Muscle of back (tissue), 11 donors: Measurements from ENCODE around the gene STK39. TPM values are rescaled to one million over a fixed set of nuclear protein-coding genes. Genes with fewer than 3 reads are reported as not detected.
A peak's percentile ranks its signal among the peaks of the same experiment; 100 is the strongest.

ENCODE experiments used
- DNase-seq, 3 donors: peaks; one replicate each; pipeline versions ENCODE4 v3.0.0 to v3.0.0-alpha.2; 2013
- polyA plus RNA-seq, 10 donors: library from polyadenylated mRNA; unstranded; fragments of 120-200 nt; gene quantifications; one replicate each; pipeline ENCODE4 v1.2.1, GENCODE V29; 2013; ENCODE audit not compliant: insufficient read length in 10 of 10

STK39 gene
- polyA plus RNA-seq, 10 donors, result 18.3 to 26.0 (median 21.2) TPM

DNA sequence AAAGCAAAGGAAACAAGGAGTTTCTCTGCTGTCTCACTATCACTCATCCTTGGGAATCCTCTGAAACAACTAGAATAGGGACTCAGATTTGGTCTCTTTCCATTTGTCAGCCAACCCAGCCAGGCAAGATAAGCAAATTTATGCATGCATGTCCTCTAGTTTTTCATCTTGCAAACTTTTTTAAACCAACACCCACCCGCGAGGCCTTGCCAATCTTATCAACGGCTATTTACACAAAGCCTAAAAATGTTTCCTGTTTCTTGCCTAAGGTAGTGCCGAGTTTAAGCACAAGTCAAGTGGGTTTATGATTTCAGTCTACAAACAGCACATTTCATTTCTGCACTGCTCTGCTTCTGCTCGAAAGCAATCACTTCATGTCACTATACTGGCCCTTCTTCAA lies 240.9 kb downstream of the STK39 start:
- no peak for DNase-seq

DNA sequence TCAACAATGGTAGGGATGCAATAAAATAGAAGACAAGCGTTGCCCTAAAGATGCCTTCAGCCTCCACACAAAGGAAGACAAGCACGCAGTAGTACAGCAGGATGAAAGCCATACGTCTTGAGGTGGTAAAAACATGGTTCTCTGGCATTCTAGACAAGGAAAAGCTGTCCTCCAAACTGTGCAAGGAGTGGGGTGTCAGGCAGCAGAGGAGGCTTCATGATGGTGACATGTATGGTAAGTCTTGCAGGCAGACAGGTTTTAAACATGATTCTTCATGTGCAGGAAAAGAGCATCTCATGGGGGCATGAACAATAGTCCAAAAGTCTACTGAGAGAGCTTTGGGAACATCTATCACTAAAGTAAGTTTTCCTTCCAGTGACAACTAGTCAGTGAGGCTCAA lies 241.8 kb downstream of the STK39 start:
- DNase-seq, result no peak

DNA sequence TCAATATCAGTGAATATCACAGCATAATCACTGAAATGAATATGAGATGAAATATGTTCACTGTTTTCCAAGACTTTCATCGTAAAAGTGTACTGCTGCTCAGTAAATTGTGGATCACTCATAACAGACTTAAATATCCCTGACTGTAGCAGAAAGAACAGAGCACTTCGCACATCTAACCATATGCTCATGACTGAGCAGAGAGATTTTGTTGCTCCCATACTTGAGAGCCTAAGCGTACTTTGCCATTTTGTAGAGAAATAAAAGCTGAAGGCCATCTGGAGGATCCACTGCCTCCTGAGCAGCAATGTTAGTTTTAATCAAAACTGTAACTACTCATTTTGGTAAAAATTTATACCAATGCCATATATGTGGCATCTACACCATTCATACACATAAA lies 243.5 kb downstream of the STK39 start:
- DNase-seq, result no peak

DNA sequence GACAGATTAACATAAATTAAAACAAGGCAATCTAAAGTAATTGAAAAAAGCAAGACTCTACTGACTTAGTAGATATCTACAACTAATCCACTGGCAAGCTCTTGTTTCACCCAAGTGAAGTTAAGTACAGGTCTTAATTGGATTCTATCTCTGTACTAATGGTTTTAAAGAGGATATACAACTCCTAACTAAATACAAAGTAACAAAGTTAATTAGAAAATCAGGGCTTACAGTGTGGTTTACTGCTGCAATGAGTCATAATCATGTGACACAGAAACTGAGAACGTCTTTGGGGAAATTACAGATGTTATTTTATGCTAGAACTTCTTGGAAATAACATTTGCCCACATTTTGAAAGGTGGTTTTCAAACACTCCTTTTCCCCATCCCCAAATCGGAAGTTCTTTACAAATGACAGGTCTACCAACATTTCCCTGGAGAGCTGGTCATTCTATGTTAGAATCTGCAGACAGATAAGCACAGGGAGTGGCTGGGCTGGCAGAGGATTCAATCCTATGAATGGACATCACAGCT lies 245.3 kb downstream of the STK39 start:
- no peak for DNase-seq

DNA sequence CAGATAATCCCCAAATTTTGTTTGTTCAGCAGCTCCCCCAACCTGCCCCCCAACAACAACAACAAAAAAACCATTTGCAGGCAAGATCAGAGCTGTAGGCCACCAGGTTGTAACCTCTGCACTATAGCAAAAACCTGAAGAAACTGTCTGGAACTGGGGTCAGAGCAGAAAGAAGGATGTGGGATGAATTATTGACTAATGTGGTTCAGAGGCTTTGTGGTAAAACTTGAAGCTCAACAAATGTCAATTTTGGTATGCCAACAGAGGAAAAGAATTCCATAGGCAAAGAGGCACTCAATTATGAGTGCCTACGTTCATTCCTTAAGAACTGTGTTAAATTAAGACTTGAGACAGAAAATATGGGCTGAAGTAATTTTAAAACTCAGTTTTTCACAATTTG lies 255.1 kb downstream of the STK39 start:
- DNase-seq, result no peak

DNA sequence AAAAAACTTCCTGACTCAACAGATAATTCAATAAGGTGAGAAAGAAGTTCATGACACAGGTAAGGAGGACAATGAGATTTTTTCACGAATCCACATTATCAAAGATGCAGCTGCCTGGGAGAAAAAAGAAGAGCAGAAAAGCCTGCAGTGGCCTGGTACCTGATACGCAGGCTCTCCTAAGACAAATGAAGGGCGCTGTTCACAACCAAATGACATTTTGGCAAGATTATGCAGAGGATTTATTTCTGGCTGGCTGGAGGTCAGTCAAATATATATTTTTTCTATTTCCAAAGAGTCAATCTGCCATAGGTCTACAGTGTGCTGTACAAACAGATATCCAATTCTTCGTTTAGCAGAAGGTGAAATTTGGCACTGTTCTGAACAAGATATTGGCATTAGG lies 257.3 kb downstream of the STK39 start:
- no peak for DNase-seq

DNA sequence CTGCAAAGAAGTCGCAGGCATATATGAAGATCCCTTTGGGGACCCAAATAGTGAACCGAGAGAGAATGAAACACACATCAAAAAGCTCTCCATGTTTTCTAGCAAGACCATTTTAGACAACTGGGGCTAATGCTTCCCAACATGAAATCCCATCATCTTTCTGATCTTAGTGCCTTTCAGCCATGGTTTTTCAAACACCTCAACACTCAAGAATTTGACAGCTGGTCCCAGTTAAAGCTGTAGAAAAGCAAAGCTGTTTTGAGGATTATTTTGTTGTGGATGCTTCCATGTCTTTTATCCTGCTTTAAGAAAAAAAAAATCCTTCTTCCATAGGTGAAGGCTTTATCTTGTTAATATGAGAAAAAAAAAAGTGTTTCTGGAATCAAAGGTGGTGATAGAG lies 259.1 kb downstream of the STK39 start:
- no peak for DNase-seq

DNA sequence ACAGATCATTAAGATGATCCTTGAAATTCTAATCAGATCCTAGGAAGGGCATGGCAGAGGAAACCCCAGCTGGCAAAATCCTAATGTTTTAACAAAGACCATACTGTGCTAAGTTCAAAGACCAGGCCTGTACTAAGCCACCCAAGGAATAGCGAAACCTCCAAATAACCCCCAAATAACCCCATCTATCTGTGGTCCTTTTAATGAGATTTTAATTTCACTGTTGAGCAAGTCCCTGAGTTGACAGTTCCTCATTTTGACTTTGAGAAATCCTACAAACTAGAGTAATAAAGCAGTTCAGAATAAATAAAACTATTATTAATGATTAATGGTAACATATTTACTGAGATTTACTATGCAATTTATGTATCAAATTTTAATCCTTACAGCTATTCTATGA lies 259.8 kb downstream of the STK39 start:
- DNase-seq, result no peak

DNA sequence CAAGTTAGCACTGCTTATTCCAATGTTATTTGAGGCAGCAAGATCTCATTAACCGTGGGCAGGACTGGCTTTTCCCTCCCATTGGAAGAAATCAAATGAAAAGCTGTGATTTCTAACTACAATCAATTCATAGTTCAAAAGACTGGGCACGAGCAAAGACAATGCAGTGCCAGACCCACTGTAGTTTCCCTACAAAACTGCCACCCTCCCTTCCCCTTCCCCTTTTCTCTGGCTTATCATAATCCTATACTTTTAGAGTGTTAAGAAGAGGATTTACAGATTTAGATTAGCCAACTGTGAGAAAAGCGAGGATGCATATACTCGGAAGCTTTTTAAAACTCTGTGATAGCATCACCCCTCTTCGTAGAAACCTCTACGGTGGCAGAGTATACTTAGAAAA lies 260.4 kb downstream of the STK39 start:
- no peak for DNase-seq

DNA sequence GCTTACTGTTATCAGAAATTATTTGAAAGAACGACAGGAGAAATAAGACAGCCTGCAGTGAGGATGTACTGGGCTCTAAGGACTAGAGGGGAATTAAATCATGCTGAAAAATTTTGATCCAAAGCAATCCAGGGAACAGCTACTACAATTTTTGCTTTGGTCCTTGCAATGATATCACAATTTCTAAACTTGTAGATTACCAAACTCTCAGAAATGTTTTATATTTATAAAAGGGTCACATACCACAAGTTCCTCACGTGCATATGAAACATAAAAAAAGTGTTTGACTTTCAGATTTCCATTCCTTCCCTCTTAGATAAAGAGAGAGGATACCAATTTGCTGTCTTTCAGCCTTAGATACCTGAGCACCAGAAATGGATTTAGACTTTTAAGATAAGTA lies 261.2 kb downstream of the STK39 start:
- no peak for DNase-seq

DNA sequence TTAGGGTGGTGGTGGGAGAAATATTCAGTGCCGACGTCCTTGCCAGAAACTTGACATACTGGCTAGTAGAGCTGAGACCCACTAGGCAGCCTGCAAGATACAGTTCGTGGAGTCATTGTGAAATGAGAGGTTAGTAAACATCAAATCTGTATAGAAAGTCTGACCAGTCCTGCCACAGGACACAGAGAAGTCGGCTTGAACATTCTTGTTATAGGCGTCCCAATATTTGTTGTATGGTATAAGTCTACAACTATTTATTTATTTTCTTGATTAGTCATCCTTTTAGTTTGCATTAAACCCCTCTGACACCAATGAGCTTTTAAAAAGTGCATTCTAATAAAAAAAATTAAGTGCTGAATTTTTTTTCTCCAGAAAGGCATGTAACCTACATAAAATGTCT lies 265.4 kb downstream of the STK39 start:
- DNase-seq, result no peak

DNA sequence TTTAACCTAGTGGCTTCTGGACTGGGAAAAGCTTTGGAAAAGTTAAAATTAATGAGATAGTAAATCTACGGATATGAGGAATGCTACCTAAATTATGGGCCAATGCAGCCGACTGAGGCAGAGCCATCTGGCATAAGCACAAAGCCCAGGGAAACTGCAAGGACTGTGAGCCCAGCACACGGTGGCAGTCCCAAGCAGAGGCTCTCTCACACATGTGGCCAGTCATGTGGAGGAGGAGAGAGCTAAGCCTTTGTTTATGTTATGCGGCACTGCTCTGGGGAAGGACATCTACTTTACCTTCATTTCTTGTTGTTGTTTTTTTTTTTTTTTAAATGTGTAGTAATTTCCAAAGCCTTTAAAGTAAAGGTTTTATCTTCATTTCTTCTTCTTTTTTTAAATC lies 267.0 kb downstream of the STK39 start:
- DNase-seq, result no peak

DNA sequence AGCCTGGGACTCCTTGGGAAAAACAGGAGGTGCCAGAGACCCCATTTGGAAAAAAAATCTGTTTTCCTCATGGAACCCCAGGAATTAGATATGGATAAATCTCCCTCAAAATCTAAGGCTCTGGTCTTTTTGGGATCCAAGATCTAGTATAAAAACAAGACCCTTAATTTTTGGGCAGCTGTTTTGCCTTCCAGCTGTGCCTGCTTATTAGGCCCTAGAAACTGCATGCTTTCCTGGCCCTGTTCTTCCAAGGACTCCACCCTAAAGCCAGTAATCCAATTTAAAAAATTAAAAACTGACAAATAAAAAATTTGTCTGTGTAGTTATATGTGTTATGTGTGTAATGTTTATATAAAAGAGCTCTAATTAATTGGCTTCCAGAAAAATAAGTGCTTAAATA lies 274.6 kb downstream of the STK39 start:
- DNase-seq, result no peak

DNA sequence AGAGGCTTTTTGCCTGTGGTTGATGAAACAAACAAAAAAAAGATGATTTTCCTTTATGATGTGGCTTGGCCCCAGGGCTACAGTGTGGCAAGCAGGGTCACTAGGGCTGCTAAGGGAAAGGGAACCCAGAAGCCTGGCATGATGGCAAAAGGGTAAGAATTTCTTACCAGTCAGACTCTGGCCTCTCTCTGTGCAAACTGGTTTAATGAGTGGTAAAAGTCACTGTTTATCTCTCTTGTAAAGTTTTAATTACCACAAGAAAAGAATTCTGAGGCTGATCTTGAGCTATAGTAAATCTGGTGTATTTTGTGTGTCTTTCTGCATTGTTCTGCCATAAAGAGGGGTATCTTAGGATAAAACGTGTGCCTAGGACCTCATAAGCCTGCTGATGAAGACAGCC lies 275.4 kb downstream of the STK39 start:
- DNase-seq, result no peak

DNA sequence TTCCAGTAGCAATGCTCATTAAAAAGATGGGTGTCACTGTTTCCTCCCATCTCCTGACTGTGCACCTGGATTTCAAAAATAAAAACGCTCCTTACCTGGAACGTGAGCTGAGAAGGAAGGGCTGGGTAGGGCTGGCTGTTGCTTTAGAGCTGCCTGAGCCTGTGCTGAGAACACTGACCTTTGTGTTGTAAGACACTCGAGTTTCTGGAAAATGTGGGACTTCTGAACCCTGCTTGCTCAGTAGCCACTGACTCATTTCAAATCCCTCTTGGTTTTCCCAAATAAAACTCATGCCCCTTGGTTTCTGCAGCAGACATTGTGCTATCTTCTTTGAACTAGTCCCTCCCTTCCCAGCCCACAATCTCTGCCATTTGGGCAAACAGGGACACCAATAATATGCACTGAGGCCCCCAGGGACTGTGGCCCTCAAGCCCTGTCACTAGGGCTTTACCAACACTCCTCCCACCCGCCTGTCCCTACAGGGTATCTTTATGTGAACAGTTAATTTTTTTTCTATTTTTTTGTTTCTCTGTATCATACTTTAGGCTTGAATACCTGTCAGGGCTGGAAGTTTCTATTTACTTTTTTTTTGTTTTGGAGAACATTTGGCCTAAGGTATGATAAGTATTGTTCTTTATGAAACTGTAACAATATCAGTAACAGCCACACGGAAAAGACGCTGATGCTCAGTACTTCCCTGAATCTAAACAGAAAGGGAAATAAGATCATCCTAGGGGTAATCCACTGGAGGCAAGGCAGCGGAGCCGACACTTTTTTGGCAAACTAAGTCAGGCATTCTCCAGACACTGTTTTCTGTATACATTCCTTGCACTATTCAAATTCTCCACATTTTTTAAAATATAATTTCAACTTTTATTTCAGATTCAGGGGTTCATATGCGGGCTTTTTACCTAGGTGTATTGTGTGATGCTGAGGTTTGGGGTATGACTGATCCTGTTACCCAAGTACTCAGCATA lies 280.2 kb downstream of the STK39 start:
- peak in 1 of 3 donors; percentile 17 for DNase-seq

DNA sequence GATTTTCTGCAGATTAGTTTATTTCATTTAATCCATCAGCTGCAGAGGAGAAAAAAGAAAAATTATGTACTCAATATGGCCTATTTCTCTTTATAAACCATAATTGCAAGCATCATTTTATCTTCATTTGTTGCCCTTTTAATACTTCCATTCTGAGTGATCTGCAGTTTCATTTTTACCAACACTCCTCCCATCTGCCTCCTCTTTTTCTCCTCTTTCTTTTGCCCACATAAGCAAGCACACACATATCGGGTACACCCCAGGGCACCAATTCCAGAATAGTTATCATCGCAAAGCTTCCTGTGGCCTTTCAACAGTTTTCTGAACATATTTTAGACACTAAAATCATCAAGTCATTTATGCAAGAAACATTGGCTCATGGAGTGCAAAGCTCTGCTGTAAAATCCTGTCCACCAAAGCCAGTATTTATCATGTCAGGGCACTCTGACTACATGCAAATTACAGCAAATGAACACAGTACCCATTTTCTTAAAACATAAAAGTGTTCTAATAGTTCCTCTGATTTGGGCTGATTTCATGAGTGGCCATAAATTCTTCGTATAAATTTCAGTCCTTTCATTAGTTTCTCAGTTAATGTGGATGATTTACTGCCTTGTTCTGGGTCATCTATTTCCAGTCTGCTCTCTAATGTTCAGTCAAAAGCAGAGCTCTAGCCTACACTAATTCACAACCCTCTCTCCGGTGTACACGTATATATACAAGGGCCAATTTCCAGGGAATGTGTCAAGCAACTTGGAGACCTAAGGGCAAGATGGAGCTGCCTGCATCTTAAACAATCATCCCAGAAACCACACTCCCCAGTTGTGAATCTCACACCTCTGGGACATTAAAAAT lies 281.3 kb downstream of the STK39 start:
- DNase-seq, result no peak

DNA sequence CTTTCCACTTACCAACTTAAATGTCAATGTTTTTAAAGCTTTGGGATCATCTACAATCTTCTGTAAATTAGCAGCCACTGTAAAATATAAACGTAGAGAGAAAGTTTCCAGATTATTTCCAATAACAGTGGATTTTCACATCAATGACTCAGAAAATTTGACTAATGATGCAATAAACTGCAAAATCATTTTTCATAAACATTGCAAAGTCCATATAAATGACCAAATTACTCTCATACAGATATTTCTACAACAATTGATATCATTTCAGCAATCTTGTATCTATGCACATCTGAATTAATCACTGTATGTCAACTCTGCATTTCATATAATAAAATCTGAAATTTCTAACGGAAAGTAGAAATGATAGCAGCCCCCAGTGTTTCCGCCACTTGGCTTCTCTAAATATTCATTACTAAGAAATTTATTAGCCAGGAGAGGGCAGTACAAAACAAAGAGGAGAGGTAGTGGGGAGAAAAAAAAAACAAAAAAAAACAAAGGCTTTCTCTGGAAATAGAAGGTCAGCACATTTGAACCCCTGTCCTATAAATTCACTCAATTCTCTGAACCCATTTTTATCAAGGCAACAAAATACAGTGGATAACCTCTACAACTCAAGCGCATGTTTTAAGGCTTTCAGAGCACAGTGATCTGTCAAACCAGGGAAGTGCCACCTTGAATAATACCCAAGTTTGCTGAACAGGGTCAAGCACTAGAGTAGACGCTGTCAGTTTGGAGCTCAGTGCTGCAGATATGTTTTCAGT lies 282.6 kb downstream of the STK39 start:
- no peak for DNase-seq

DNA sequence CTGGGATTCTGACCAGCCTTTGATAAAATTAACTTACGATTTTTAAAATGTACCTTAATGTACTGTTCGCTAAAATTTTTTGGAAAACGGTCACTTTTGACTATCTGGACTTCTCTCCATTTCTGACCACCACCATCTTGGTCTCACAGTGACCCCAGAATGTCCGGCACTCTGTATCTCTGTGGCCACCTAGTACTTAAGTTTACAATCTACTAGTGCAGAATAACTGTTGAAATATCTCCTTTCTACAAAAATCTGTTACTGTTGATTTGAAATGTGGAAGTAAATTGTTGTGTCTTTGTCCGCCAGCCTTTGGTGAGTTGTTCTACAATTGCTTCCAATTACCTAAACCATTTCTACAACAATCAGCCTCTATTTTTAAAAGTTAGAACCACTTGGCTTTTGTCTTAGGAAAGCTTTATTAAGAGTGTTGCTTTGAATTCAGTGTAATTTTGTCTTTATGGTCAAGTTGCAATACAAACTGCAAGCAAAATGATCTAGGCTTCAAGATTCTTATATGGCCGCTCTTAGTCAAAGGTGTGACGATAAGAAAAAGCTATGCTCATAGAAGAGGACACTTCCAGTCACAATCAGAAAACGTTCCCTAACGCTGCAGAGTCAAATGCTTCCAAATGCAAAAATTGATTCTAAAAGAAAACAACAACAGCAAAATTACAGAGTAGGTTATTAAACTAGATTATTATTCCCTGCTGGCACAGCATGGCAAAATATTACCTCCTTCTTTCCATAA lies 283.3 kb downstream of the STK39 start:
- DNase-seq, result no peak

DNA sequence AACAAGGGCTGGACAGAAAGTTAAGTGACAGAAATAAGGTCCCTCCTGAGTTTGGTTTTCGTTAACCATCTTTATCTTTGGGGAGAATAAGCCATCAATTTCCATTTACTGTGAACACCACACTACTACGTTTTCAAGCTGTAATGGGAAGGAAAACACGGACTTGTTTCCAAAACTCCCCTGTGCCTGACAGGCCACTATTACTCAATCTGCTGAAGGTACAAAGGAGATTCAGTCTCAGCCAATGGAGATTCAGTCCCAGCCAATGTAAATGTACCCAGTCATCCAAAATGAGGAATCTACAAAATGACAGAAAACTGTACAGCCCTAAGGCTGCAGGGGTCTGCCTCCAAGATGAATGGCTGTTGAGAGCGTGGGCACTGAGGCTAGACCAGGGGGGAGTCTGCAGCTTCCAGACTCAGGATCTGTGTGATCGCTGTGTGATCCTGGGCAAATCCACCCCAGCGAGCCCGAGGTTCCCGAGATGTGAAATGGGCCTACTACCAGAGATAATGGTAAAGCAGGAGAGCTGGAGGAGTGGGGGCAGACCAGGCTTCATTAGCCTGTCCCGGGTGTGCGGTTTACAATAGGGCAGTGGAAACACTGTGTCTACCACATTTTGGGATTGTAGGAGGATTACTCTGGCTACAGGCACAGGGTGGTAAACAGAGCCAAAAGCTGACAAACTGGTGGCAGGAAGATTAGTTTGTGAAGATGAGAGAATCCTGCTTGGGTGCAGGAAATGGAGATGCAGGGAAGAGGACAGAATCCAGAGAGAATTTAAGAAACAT lies 284.8 kb downstream of the STK39 start:
- no peak for DNase-seq

DNA sequence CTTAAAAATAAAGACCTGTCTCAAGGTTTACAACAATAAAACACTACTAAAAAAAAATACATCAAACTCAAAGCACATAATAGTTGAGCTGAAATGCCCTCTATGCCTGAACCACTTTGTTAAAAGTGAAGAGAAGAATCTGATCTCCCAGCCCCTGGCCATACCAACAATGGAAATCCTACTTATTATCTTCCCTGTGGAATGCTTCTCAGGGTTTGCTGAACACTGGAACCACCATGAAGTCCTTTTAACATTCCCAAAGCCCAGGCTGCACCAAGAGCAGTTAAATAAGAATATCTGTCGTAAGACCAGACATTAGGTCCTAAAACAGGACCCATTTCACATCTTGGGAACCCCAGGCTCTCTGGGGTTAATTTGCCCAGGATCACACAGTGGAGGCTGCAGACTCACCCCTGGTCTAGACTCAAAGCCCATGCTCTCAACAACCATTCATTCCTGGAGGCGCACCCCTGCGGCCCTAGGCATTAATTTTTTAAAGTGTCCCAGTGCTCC lies 285.8 kb downstream of the STK39 start:
- no peak for DNase-seq
